HepG2 (cell line): ENCODE results near the gene CCDC33. TPM values are rescaled to one million over a fixed set of nuclear protein-coding genes. Genes with fewer than 3 reads are reported as not detected.

Experiments used
- ATAC-seq: fragments of 200-7000 bp; cut with Tn5 transposase; 3 replicates; pipeline ENCODE4 v1.9.1; 2020; ENCODE audit warnings: mild to moderate bottlenecking, moderate library complexity
- BruUV-seq: library from RNA; stranded (reverse); fragments of 400-500 nt; replicated peaks from 2 replicates; lab custom pipeline; 2021; lab: Mats Ljungman, UMichigan
- CTCF ChIA-PET: fragments of 300-600 bp; formaldehyde crosslinking; extraction: SDS; loops from one replicate; lab custom pipeline; 2021; ENCODE audit warnings: low total read pairs, inconsistent platforms, low intra/inter-chr PET ratio; lab: Yijun Ruan, JAX
- POLR2A ChIA-PET: fragments of 350-600 bp; sonication (Branson Sonifier 250); formaldehyde crosslinking; loops from one replicate; lab custom pipeline; 2020; ENCODE audit warnings: antibody characterized with exemption, inconsistent platforms; lab: Yijun Ruan, JAX
- DNase-seq: peaks from one replicate; pipeline ENCODE4 v3.0.0-alpha.2; 2015; ENCODE audit warnings: low spot score
- FAIRE-seq: peaks from 3 replicates; lab custom pipeline; 2011; peaks lifted over from hg19 to GRCh38; lab: Jason Lieb, UNC
- H2AFZ ChIP-seq: one replicate; pipeline ENCODE4 v1.6.1; 2011; ENCODE audit warnings: low read length, inconsistent platforms
- H3K27ac ChIP-seq: fragments of 300-600 bp; 3 replicates; pipeline ENCODE4 v1.8.0; 2011; ENCODE audit warnings: mixed run types, mild to moderate bottlenecking, mixed read lengths, low read length, inconsistent platforms; ENCODE audit not compliant: insufficient read depth; ENCODE audit errors: extremely low read length
- H3K27me3 ChIP-seq, 2 experiments: fragments of 200-600 bp in 1 of 2; 2 replicates in 1 of 2; 3 replicates in 1 of 2; pipeline versions ENCODE4 v1.6.0 to v1.8.0; 2011; ENCODE audit warnings: low read length in 2 of 2, mild to moderate bottlenecking in 2 of 2, moderate library complexity in 2 of 2, inconsistent platforms in 1 of 2; ENCODE audit not compliant: insufficient read depth in 2 of 2, control insufficient read depth in 1 of 2
- H3K36me3 ChIP-seq, 2 experiments: fragments of 200-600 bp in 1 of 2; replicated peaks in 1 of 2; 2 replicates in 1 of 2; 3 replicates in 1 of 2; pipeline versions ENCODE4 v1.5.1 to v1.8.0; 2011; ENCODE audit warnings: low read length in 2 of 2, inconsistent platforms in 1 of 2; ENCODE audit not compliant: insufficient read depth in 2 of 2, control insufficient read depth in 1 of 2
- H3K4me1 ChIP-seq: 2 replicates; pipeline ENCODE4 v1.5.1; 2012; ENCODE audit warnings: low read length, inconsistent platforms; ENCODE audit not compliant: insufficient read depth
- H3K4me2 ChIP-seq: 2 replicates; pipeline ENCODE4 v1.6.0; 2011; ENCODE audit warnings: low read depth, low read length, inconsistent platforms
- H3K4me3 ChIP-seq, 3 experiments: fragments of 200-600 bp in 1 of 3; sonication (generic), shearing (Covaris generic) in 1 of 3; replicated peaks in 1 of 3; 2 replicates each; pipeline ENCODE4 v1.5.1; 2011 to 2016; ENCODE audit warnings: low read length in 3 of 3, inconsistent platforms in 2 of 3, low read depth in 2 of 3, mild to moderate bottlenecking in 2 of 3, control low read depth in 1 of 3, mixed read lengths in 1 of 3; ENCODE audit not compliant: insufficient read depth in 1 of 3
- H3K79me2 ChIP-seq: one replicate; pipeline ENCODE4 v1.6.1; 2011; ENCODE audit warnings: low read length, inconsistent platforms; ENCODE audit not compliant: insufficient read depth
- H3K9ac ChIP-seq: 2 replicates; pipeline ENCODE4 v1.6.0; 2011; ENCODE audit warnings: mild to moderate bottlenecking, low read depth, low read length, inconsistent platforms; ENCODE audit not compliant: insufficient read depth
- H3K9me3 ChIP-seq: 2 replicates; pipeline ENCODE4 v1.5.1; 2012; ENCODE audit warnings: mild to moderate bottlenecking, low read length
- H4K20me1 ChIP-seq: 2 replicates; pipeline ENCODE4 v1.6.0; 2011; ENCODE audit warnings: inconsistent platforms, mild to moderate bottlenecking, low read length, moderate library complexity; ENCODE audit not compliant: insufficient read depth
- HNF4G ChIP-seq, 2 experiments: sonication (generic) in 1 of 2; formaldehyde crosslinking in 1 of 2; IDR thresholded peaks; 2 replicates each; pipeline versions ENCODE4 v1.4.0 to v1.6.1; 2011 to 2020; ENCODE audit warnings: borderline replicate concordance in 2 of 2, low read depth in 2 of 2, mild to moderate bottlenecking in 2 of 2, low read length in 1 of 2, missing genetic modification reagents in 1 of 2, moderate library complexity in 1 of 2
- MIER3 ChIP-seq: IDR thresholded peaks from 2 replicates; pipeline ENCODE4 v1.6.1; 2016; ENCODE audit warnings: missing compliant biosample characterization, borderline replicate concordance
- NFKB2 ChIP-seq: sonication (generic); formaldehyde crosslinking; IDR thresholded peaks from 2 replicates; pipeline ENCODE4 v1.4.0; 2020; ENCODE audit warnings: missing genetic modification reagents, borderline replicate concordance
- SIX4 ChIP-seq: sonication (generic); formaldehyde crosslinking; IDR thresholded peaks from 2 replicates; pipeline ENCODE4 v1.4.0; 2020; ENCODE audit warnings: missing genetic modification reagents
- TRIM24 ChIP-seq: sonication (generic); formaldehyde crosslinking; IDR thresholded peaks from 2 replicates; pipeline ENCODE4 v1.8.0; 2022; ENCODE audit warnings: mild to moderate bottlenecking, missing genetic modification reagents
- XBP1 ChIP-seq: sonication (generic); formaldehyde crosslinking; IDR thresholded peaks from 2 replicates; pipeline ENCODE4 v1.5.0; 2020; ENCODE audit warnings: missing genetic modification reagents
- ZNF382 ChIP-seq: sonication (generic); formaldehyde crosslinking; IDR thresholded peaks from 2 replicates; pipeline ENCODE4 v1.5.0; 2020; ENCODE audit warnings: missing genetic modification reagents, mild to moderate bottlenecking, borderline replicate concordance
- ZNF549 ChIP-seq: sonication (generic); formaldehyde crosslinking; IDR thresholded peaks from 2 replicates; pipeline ENCODE4 v1.5.0; 2020; ENCODE audit warnings: missing genetic modification reagents
- ZNF720 ChIP-seq: sonication (generic); formaldehyde crosslinking; IDR thresholded peaks from 2 replicates; pipeline ENCODE4 v1.4.0; 2020; ENCODE audit warnings: missing genetic modification reagents
- WGBS: methylation state at CpG from one replicate; pipeline ENCODE4 v1.1.6; 2017; ENCODE audit warnings: low lambda C conversion rate; 5-methylcytosine and 5-hydroxymethylcytosine counted together
- in situ Hi-C: cut with HindIII; loops from 2 replicates; pipeline ENCODE4 v1.10.0; 2017; ENCODE audit warnings: low pct_unique_long_range_greater_than_20kb; ENCODE audit not compliant: extremely low pct_ligation_motif_present
- intact Hi-C: fragments of 100-400 bp; cut with micrococcal nuclease; formaldehyde crosslinking; loops from one replicate; pipeline ENCODE4 v1.10.0; 2022; ENCODE audit not compliant: unreplicated experiment
- polyA plus RNA-seq, 8 experiments: library from polyadenylated mRNA; depleted of rRNA in 3 of 8; stranded (reverse) in 7 of 8; unstranded in 1 of 8; fragments of >200 nt; fragmentation: Illumina TruSeq in 4 of 8; extraction: Trizol in 4 of 8; gene quantifications; 2 replicates each; pipeline versions ENCODE4 v1.2.1 to v1.2.3, GENCODE V29; 2011 to 2016; ENCODE audit warnings: low read depth in 4 of 8, missing spikeins in 1 of 8, mixed read lengths in 1 of 8; ENCODE audit not compliant: insufficient read depth in 1 of 8
- total RNA-seq, 5 experiments: library from RNA; depleted of rRNA; stranded (reverse); fragments of >200 nt; fragmentation: Illumina TruSeq; extraction: Trizol; gene quantifications; 2 replicates each; pipeline ENCODE4 v1.2.3, GENCODE V29; 2016; ENCODE audit warnings: low read depth in 1 of 5
- TF ChIP-seq, protein P1 (sequence below): IDR thresholded peaks from 2 replicates; pipeline ENCODE4 v1.6.1; 2018; ENCODE audit warnings: missing genetic modification reagents, mild to moderate bottlenecking, missing compliant biosample characterization
- TF ChIP-seq, protein P2 (sequence below): sonication (generic); formaldehyde crosslinking; IDR thresholded peaks from 2 replicates; pipeline ENCODE4 v1.4.0; 2020; ENCODE audit warnings: mild to moderate bottlenecking, missing genetic modification reagents

The CCDC33 gene
- total and polyA plus RNA-seq, 2 of the 13 experiments (the other 11 are each of a cell fraction or from before 2014, with no cell fraction given) = 0.30 TPM; not detected in 1

DNA sequence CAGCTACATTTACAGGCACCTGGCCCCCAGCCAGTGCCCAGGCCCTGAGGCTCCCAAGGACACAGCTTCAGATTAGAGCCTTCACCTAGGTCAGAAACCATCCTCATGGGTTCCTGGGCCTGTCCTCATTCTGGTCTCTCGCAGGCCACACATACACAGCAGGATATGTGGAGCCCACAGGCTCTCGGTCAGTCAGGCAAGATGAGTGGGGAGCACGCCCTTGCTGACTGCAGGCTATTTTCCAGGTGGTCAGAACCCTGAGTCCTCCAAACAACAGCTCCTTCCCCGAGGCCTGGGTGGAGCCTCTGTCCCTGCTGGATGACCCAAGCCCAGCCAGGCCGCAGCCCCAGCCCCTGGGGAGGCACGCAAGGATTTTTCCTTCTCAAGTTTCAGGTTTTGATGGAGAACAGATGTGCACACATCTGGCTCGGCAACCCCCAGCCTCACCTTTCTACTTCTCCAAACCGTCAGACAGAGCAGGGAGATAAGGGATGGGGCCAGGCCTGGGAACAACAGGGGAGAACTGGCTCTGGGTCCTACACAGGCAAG is 35.2 kb upstream of the CCDC33 start:
- Histone ChIP-seq H3K4me1 (0 out of 2 replicates have a peak, but pooled peaks cover 31% of the 10 kb centered on the region), H4K20me1 (0 out of 2 replicates have a peak, but pooled peaks cover 2% of the 10 kb centered on the region), H3K36me3 (no peaks in the 10 kb centered on the region), H3K9ac (no peak overlapping the region), H3K79me2 (no peaks in the 10 kb centered on the region), H3K4me3 (no peak overlapping the region), H3K9me3 (no peaks in the 10 kb centered on the region), H2AFZ (no peak overlapping the region), H3K27me3 (peaks cover 7 to 23% of the 10 kb centered on the region in 2 experiments), H3K27ac (no peak overlapping the region), H3K4me2 (no peak overlapping the region)
- CTCF ChIA-PET = no interaction called here
- intact Hi-C loops = no loop called here
- DNase-seq (no peak), FAIRE-seq (no peak), ATAC-seq (no peak)
- POLR2A ChIA-PET = no interaction called here
- WGBS = 52% methylated on average over 3 of the region's 8 CpGs
- no TSS peak for BruUV-seq
- in situ Hi-C loops = no loop called here
- TF ChIP-seq MIER3 (CRISPR knock-in tag) (no peak), SIX4 (CRISPR knock-in tag) (no peak), TRIM24 (no peak), NFKB2 (no peak), XBP1 (no peak), HNF4G (IDR thresholded peaks at IDR 0.05; ENCODE audit: borderline replicate concordance, low read depth, low read length) (no peak), HNF4G (CRISPR knock-in tag; IDR thresholded peaks at IDR 0.05; ENCODE audit: borderline replicate concordance, low read depth) (no peak), ZNF382 (CRISPR knock-in tag) (no peak), ZNF549 (CRISPR knock-in tag) (no peak), ZNF720 (CRISPR knock-in tag) (no peak)
- TF ChIP-seq, protein P1, sequence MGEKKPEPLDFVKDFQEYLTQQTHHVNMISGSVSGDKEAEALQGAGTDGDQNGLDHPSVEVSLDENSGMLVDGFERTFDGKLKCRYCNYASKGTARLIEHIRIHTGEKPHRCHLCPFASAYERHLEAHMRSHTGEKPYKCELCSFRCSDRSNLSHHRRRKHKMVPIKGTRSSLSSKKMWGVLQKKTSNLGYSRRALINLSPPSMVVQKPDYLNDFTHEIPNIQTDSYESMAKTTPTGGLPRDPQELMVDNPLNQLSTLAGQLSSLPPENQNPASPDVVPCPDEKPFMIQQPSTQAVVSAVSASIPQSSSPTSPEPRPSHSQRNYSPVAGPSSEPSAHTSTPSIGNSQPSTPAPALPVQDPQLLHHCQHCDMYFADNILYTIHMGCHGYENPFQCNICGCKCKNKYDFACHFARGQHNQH (CRISPR knock-in tag) = no peak
- TF ChIP-seq, protein P2, sequence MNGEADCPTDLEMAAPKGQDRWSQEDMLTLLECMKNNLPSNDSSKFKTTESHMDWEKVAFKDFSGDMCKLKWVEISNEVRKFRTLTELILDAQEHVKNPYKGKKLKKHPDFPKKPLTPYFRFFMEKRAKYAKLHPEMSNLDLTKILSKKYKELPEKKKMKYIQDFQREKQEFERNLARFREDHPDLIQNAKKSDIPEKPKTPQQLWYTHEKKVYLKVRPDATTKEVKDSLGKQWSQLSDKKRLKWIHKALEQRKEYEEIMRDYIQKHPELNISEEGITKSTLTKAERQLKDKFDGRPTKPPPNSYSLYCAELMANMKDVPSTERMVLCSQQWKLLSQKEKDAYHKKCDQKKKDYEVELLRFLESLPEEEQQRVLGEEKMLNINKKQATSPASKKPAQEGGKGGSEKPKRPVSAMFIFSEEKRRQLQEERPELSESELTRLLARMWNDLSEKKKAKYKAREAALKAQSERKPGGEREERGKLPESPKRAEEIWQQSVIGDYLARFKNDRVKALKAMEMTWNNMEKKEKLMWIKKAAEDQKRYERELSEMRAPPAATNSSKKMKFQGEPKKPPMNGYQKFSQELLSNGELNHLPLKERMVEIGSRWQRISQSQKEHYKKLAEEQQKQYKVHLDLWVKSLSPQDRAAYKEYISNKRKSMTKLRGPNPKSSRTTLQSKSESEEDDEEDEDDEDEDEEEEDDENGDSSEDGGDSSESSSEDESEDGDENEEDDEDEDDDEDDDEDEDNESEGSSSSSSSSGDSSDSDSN (CRISPR knock-in tag) = no peak
